ENCODE results near the gene MTX1.

The MTX1 gene

GRCh38 chr1:155255243-155256007 lies 46.9 kb downstream of the MTX1 start, which contains the start of gene ENTREP3:
ENTREP3 (minus strand) TSS chr1:155255483; CDS start chr1:155254877, 606 bp downstream.
- peak in 55 of 56 donors; percentile 40 to 92 (median 83) for DNase-seq

GRCh38 chr1:155256058-155256852 lies 47.8 kb downstream of the MTX1 start:
- no peak for DNase-seq

DNA sequence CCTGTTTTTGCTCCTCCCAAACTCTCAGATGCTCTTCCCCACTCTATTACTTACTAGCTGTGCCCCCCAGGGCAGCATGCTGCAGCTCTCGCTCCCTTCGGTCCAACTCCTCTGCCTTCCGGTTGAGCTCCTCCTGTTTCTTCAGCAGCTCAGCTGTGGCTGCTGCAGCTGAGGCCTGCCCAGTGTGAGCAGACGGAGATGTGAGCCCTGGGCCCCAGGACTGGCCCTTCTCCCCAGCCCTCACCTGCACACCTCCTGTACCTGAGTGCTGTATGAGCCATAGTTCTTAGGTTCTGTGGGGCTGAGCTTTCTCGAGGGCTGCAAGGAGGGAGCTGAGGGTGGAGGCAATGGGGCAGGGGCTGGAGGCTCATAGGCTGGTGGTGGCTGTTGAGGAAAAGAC lies 51.8 kb downstream of the MTX1 start:
- no peak for DNase-seq

DNA sequence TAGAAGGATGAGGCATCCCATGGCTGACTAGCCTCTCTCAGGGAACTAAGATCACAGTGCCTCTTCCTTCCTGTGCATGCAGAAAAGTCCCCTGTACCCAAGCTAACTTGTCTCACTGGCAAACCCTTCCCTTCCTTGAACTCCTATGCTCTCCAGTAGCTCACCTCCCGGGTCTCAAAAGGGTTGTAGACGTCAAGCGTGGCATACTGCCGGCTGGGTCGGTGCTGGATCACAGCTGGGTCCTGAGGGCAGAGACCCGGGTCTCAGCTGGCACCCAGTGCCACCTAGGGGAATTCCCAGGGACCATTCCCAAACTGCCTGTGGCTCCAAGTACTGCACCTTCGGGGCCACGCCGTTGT lies 53.0 kb downstream of the MTX1 start:
- DNase-seq = peak in 1 of 56 donors; percentile 42

DNA sequence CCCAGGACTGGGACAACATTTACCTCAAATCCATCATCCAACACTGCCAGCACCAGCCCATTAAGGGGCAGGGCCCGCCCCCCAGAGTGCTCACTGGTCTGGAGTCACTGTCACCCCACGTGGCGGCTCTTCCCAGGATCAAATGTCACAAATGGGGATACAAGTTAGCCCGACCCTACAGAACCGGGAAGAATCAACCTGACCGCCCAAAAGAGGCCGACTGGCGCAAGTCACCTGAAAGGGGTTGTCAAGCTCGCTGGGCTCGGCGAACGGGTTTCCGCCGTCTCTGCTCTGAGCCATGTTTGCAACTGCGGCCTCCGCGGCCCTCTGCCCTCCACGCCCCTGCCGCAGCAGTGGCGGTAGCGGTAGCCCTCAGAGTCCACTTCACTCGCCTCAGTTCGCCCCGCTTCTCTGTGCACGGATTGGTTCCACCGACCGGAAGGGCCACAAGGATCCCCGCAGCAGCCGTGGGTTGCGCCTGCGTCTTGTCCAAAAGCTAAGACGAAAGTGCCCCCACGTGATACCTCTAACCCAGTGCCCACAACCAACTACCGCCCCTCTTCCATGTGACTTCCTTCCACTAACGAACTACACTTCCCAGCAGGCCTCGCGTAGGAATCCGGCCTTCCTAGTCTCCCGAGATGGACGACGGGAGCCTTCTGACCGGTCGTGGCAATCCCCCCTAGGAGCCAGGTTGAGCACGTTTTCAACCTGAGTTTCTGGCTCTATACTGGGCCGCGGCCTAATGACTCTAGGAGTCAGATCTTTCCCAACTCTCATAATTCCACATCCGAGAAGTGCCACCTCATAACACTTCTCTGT lies 53.6 kb downstream of the MTX1 start, which contains the start of gene SCAMP3:
TSS of gene SCAMP3 (minus strand) at position 509 of the 822 bp plus-strand sequence. CDS start at position 300, 209 bp downstream.
- DNase-seq = peak; percentile 79 to 99 (median 95)

- DNase-seq = no peak
Measured at GRCh38 chr1:155263067-155263466, 54.6 kb downstream of the MTX1 start.

Measured in nucleus accumbens (tissue), 56 donors.